ENCODE data around the gene PDE6B. TPM values are rescaled to one million over a fixed set of nuclear protein-coding genes. Genes with fewer than 3 reads are reported as not detected.

PDE6B gene
- total RNA-seq, 4 donors from 2014 or later = not detected

- Histone ChIP-seq H3K9me3 (no peaks in the 10 kb centered on the region), H3K27ac (no peak overlapping the region), H3K4me3 (no peak overlapping the region), H3K36me3 (no peaks in the 10 kb centered on the region), H3K4me1 (peaks cover 3 to 6% of the 10 kb centered on the region in 2 donors), H3K27me3 (no peaks in the 10 kb centered on the region)
- intact Hi-C loops (cut with DNase I; ENCODE audit: low total_unique reads) = no loop called here
- ATAC-seq (no peak), DNase-seq (no peak)
- in situ Hi-C loops (cut with MboI; ENCODE audit: low sequenced_read_pairs in 4 of 4) = no loop called here
- no peak for TF ChIP-seq POLR2A (IDR thresholded peaks at IDR 0.05)
- TF ChIP-seq, protein P1, sequence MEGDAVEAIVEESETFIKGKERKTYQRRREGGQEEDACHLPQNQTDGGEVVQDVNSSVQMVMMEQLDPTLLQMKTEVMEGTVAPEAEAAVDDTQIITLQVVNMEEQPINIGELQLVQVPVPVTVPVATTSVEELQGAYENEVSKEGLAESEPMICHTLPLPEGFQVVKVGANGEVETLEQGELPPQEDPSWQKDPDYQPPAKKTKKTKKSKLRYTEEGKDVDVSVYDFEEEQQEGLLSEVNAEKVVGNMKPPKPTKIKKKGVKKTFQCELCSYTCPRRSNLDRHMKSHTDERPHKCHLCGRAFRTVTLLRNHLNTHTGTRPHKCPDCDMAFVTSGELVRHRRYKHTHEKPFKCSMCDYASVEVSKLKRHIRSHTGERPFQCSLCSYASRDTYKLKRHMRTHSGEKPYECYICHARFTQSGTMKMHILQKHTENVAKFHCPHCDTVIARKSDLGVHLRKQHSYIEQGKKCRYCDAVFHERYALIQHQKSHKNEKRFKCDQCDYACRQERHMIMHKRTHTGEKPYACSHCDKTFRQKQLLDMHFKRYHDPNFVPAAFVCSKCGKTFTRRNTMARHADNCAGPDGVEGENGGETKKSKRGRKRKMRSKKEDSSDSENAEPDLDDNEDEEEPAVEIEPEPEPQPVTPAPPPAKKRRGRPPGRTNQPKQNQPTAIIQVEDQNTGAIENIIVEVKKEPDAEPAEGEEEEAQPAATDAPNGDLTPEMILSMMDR (IDR thresholded peaks at IDR 0.05 in 4 of 5, conservative IDR thresholded peaks at IDR 0.05 in 1 of 5) = no peak
Measured at GRCh38 chr4:714087-714486, 88.7 kb downstream of the PDE6B start.

- H3K36me3 ChIP-seq = no peaks in the 10 kb centered on the region
- no peak overlapping the region for H3K4me3 ChIP-seq
- H3K27me3 ChIP-seq = no peaks in the 10 kb centered on the region
- H3K27ac ChIP-seq = no peak overlapping the region
- in situ Hi-C loops (cut with MboI; ENCODE audit: low sequenced_read_pairs in 4 of 4) = no loop called here
- intact Hi-C loops (cut with DNase I; ENCODE audit: low total_unique reads) = no loop called here
- ATAC-seq = no peak
- H3K4me1 ChIP-seq = no peaks in the 10 kb centered on the region
- no peak for DNase-seq
- TF ChIP-seq POLR2A (IDR thresholded peaks at IDR 0.05) = no peak
- TF ChIP-seq, protein P1 (IDR thresholded peaks at IDR 0.05 in 4 of 5, conservative IDR thresholded peaks at IDR 0.05 in 1 of 5) = no peak
- H3K9me3 ChIP-seq = no peaks in the 10 kb centered on the region
Measured at GRCh38 chr4:717601-718320, 92.4 kb downstream of the PDE6B start.

- DNase-seq = no peak
- intact Hi-C loops (cut with DNase I; ENCODE audit: low total_unique reads) (no loop called here), in situ Hi-C loops (cut with MboI; ENCODE audit: low sequenced_read_pairs in 4 of 4) (no loop called here)
- no peak overlapping the region for H3K27ac ChIP-seq
- no peaks in the 10 kb centered on the region for H3K4me1 ChIP-seq
- H3K4me3 ChIP-seq = no peak overlapping the region
- TF ChIP-seq POLR2A (IDR thresholded peaks at IDR 0.05) = no peak
- H3K27me3 ChIP-seq = no peaks in the 10 kb centered on the region
- no peaks in the 10 kb centered on the region for H3K9me3 ChIP-seq
- ATAC-seq = no peak
- no peaks in the 10 kb centered on the region for H3K36me3 ChIP-seq
Measured at GRCh38 chr4:718460-718859, 93.1 kb downstream of the PDE6B start.

Other genes with a start within 250 kb of the PDE6B start
- gene ZNF721, start 126.4 kb upstream of the PDE6B start, total RNA-seq = 10 to 100 TPM in 1 of 4 donors, 1 to 10 TPM in 3; 8.0 to 15.2 (median 9.1) TPM
- gene PIGG, start 126.4 kb upstream of the PDE6B start, total RNA-seq = 10 to 100 TPM in 2 of 4 donors, 1 to 10 TPM in 2; 6.4 to 20.6 (median 11.0) TPM
- gene TMEM271, start 49.3 kb upstream of the PDE6B start, total RNA-seq = not detected
- 100 to 1,000 TPM in 1 of 4 donors, 10 to 100 TPM in 3; 24.7 to 172 (median 91.5) TPM for gene ATP5ME, start 48.7 kb downstream of the PDE6B start, total RNA-seq
- 10 to 100 TPM in 1 of 4 donors, 1 to 10 TPM in 3; 1.3 to 20.3 (median 3.6) TPM for gene MYL5, start 49.0 kb downstream of the PDE6B start, total RNA-seq
- 1 to 10 TPM; 1.3 to 3.4 (median 2.2) TPM for gene SLC49A3, start 63.6 kb downstream of the PDE6B start, total RNA-seq
- gene PCGF3, start 80.3 kb downstream of the PDE6B start, total RNA-seq = 10 to 100 TPM; 14.5 to 31.9 (median 21.6) TPM
- gene CPLX1, start 200.6 kb downstream of the PDE6B start, total RNA-seq = 1 to 10 TPM in 1 of 4 donors, under 1 TPM in 1, not detected in 2; 0.91 to 1.0 TPM

Data from gastrocnemius medialis (tissue), 4 donors.